ENCODE data around the gene RTCB. TPM values are rescaled to one million over a fixed set of nuclear protein-coding genes. Genes with fewer than 3 reads are reported as not detected.

RTCB gene
- 93.7 and 110 TPM in 2 replicates for total RNA-seq (2014; rRNA removed; shearing (Covaris generic))

GRCh38 chr22:32411829-32412592 lies at the start of gene RTCB:
RTCB (minus strand) TSS chr22:32412247; CDS start chr22:32412156, 91 bp downstream.
- peak; percentile 61 for DNase-seq (ENCODE audit: low spot score)

- DNase-seq (ENCODE audit: low spot score): no peak
Observed at GRCh38 chr22:32457031-32457430, 45.0 kb upstream of the RTCB start.

GRCh38 chr22:32448980-32449379 lies 36.9 kb upstream of the RTCB start:
- no peak for DNase-seq (ENCODE audit: low spot score)

- DNase-seq (ENCODE audit: low spot score): no peak
Observed at GRCh38 chr22:32446321-32446720, 34.3 kb upstream of the RTCB start.

- DNase-seq (ENCODE audit: low spot score): no peak
Observed at GRCh38 chr22:32444068-32444467, 32.0 kb upstream of the RTCB start.

- no peak for DNase-seq (ENCODE audit: low spot score)
Observed at GRCh38 chr22:32430352-32430751, 18.3 kb upstream of the RTCB start.

- DNase-seq (ENCODE audit: low spot score): no peak
Observed at GRCh38 chr22:32426881-32427280, 14.8 kb upstream of the RTCB start.

GRCh38 chr22:32423664-32424063 lies 11.6 kb upstream of the RTCB start:
- no peak for DNase-seq (ENCODE audit: low spot score)

GRCh38 chr22:32422062-32422461 lies 10.0 kb upstream of the RTCB start:
- DNase-seq (ENCODE audit: low spot score): no peak

- no peak for DNase-seq (ENCODE audit: low spot score)
Observed at GRCh38 chr22:32421484-32421883, 9.4 kb upstream of the RTCB start.

- no peak for DNase-seq (ENCODE audit: low spot score)
Observed at GRCh38 chr22:32417906-32418305, 5.9 kb upstream of the RTCB start.

- DNase-seq (ENCODE audit: low spot score): no peak
Observed at GRCh38 chr22:32416556-32417085, 4.6 kb upstream of the RTCB start.

- DNase-seq (ENCODE audit: low spot score): no peak
Observed at GRCh38 chr22:32414191-32414590, 2.1 kb upstream of the RTCB start.

GRCh38 chr22:32413719-32414118 lies 1.7 kb upstream of the RTCB start:
- no peak for DNase-seq (ENCODE audit: low spot score)

- no peak for DNase-seq (ENCODE audit: low spot score)
Observed at GRCh38 chr22:32411402-32411801, 645 bp downstream of the RTCB start.

GRCh38 chr22:32410459-32410858 lies 1.6 kb downstream of the RTCB start:
- DNase-seq (ENCODE audit: low spot score): no peak

- DNase-seq (ENCODE audit: low spot score): no peak
Observed at GRCh38 chr22:32409977-32410376, 2.1 kb downstream of the RTCB start.

- DNase-seq (ENCODE audit: low spot score): no peak
Observed at GRCh38 chr22:32407936-32408335, 4.1 kb downstream of the RTCB start.

- DNase-seq (ENCODE audit: low spot score): no peak
Observed at GRCh38 chr22:32407312-32407711, 4.7 kb downstream of the RTCB start.

- DNase-seq (ENCODE audit: low spot score): no peak
Observed at GRCh38 chr22:32404021-32404420, 8.0 kb downstream of the RTCB start.

- DNase-seq (ENCODE audit: low spot score): no peak
Observed at GRCh38 chr22:32401486-32401885, 10.6 kb downstream of the RTCB start.

- DNase-seq (ENCODE audit: low spot score): no peak
Observed at GRCh38 chr22:32396746-32397145, 15.3 kb downstream of the RTCB start.

GRCh38 chr22:32396255-32396654 lies 15.8 kb downstream of the RTCB start:
- no peak for DNase-seq (ENCODE audit: low spot score)

GRCh38 chr22:32395107-32395506 lies 16.9 kb downstream of the RTCB start:
- no peak for DNase-seq (ENCODE audit: low spot score)

Measured in H4 (cell line).